GM12878 (cell line): ENCODE results near the gene DEFB119. TPM values are rescaled to one million over a fixed set of nuclear protein-coding genes. Genes with fewer than 3 reads are reported as not detected.

Source experiments
- ATAC-seq: fragments of 200-7000 bp; cut with Tn5 transposase; 3 replicates; pipeline ENCODE4 v1.9.1; 2020; ENCODE audit warnings: mild to moderate bottlenecking, moderate library complexity
- BruUV-seq: library from RNA; stranded (reverse); fragments of 400-500 nt; replicated peaks from 2 replicates; lab custom pipeline; 2021; lab: Mats Ljungman, UMichigan
- CTCF ChIA-PET: fragments of 300-600 bp; sonication (Branson Sonifier 250); formaldehyde crosslinking; extraction: SDS; loops from one replicate; lab custom pipeline; 2021; ENCODE audit warnings: inconsistent platforms; lab: Yijun Ruan, JAX
- POLR2A ChIA-PET: fragments of 350-600 bp; formaldehyde crosslinking; extraction: SDS; loops from one replicate; lab custom pipeline; 2021; ENCODE audit warnings: inconsistent platforms; lab: Charles Lee
- RAD21 ChIA-PET: fragments of 300-600 bp; sonication (Branson Sonifier 250); formaldehyde crosslinking; loops from one replicate; lab custom pipeline; 2023; ENCODE audit warnings: antibody characterized with exemption; ENCODE audit not compliant: unreplicated experiment; lab: Charles Lee
- SMC1A ChIA-PET: fragments of 300-600 bp; sonication (Branson Sonifier 250); formaldehyde crosslinking; loops from one replicate; lab custom pipeline; 2023; ENCODE audit not compliant: unreplicated experiment, uncharacterized antibody; lab: Charles Lee
- DNase-seq: peaks from one replicate; pipeline ENCODE4 v3.0.0-alpha.2; 2011; ENCODE audit warnings: low read depth, low spot score
- FAIRE-seq: peaks from 3 replicates; lab custom pipeline; 2011; peaks lifted over from hg19 to GRCh38; lab: Jason Lieb, UNC
- H2AFZ ChIP-seq: 2 replicates; pipeline ENCODE4 v1.6.0; 2011; ENCODE audit warnings: low read depth, low read length, control low read depth; ENCODE audit not compliant: control insufficient read depth
- H3K27ac ChIP-seq: 2 replicates; pipeline ENCODE4 v1.5.1; 2011; ENCODE audit warnings: control low read depth; ENCODE audit not compliant: control insufficient read depth, insufficient read depth
- H3K27me3 ChIP-seq, 2 experiments: replicated peaks in 1 of 2; 2 replicates each; pipeline versions ENCODE4 v1.6.0 to v1.6.1; 2011; ENCODE audit warnings: low read length in 1 of 2; ENCODE audit not compliant: control insufficient read depth in 2 of 2, insufficient read depth in 2 of 2
- H3K36me3 ChIP-seq, 2 experiments: 2 replicates each; pipeline ENCODE4 v1.5.1; 2011; ENCODE audit warnings: low read length in 1 of 2; ENCODE audit not compliant: control insufficient read depth in 2 of 2, insufficient read depth in 2 of 2
- H3K4me1 ChIP-seq: 2 replicates; pipeline ENCODE4 v1.6.1; 2011; ENCODE audit warnings: mild to moderate bottlenecking, low read length, moderate library complexity, mixed read lengths; ENCODE audit not compliant: control insufficient read depth, insufficient read depth
- H3K4me2 ChIP-seq: 2 replicates; pipeline ENCODE4 v1.6.0; 2011; ENCODE audit warnings: control low read depth; ENCODE audit not compliant: control insufficient read depth, insufficient read depth
- H3K4me3 ChIP-seq: fragments of 200-600 bp; sonication (generic); 2 replicates; pipeline ENCODE4 v1.5.1; 2016
- H3K79me2 ChIP-seq: 2 replicates; pipeline ENCODE4 v1.6.0; 2011; ENCODE audit warnings: low read length; ENCODE audit not compliant: control insufficient read depth, insufficient read depth
- H3K9ac ChIP-seq: 2 replicates; pipeline ENCODE4 v1.8.0; 2011; ENCODE audit warnings: low read length, control low read depth, mixed read lengths; ENCODE audit not compliant: control insufficient read depth, insufficient read depth
- H3K9me3 ChIP-seq: replicated peaks from 3 replicates; pipeline ENCODE4 v1.5.1; 2011; ENCODE audit warnings: mild to moderate bottlenecking, low read length; ENCODE audit not compliant: control insufficient read depth, insufficient read depth
- H4K20me1 ChIP-seq: 2 replicates; pipeline ENCODE4 v1.6.0; 2011; ENCODE audit not compliant: control insufficient read depth, insufficient read depth
- SPI1 ChIP-seq: IDR thresholded peaks from 2 replicates; pipeline ENCODE4 v1.6.1; 2011; ENCODE audit warnings: low read depth, mild to moderate bottlenecking, low read length, moderate library complexity, borderline replicate concordance; ENCODE audit not compliant: insufficient read depth
- in situ Hi-C: fragments of 300-500 bp; cut with MboI; formaldehyde crosslinking; loops from 9 replicates; pipeline ENCODE4 v1.14.3; 2018; ENCODE audit warnings: mixed read lengths
- intact Hi-C: fragments of 100-400 bp; cut with micrococcal nuclease; formaldehyde crosslinking; loops from one replicate; pipeline ENCODE4 v1.14.2; 2022; ENCODE audit not compliant: unreplicated experiment
- polyA plus RNA-seq, 11 experiments: library from polyadenylated mRNA; depleted of rRNA in 4 of 11; unstranded in 6 of 11; stranded (reverse) in 5 of 11; fragments of >200 nt; fragmentation: Nextera tagmentation in 4 of 11; fragmentation: Illumina TruSeq in 1 of 11; extraction: Ambion mirVana in 4 of 11; extraction: Trizol in 1 of 11; gene quantifications; 1 replicate in 1 of 11; 2 replicates in 10 of 11; pipeline versions ENCODE4 v1.2.1 to v1.2.3, GENCODE V29; 2011 to 2016; ENCODE audit warnings: inconsistent platforms in 2 of 11, missing spikeins in 2 of 11, low read depth in 1 of 11
- small RNA-seq: library from RNA; depleted of rRNA; stranded (forward); fragments of <200 nt; gene quantifications from one replicate; pipeline ENCODE3, GENCODE V24; 2014
- total RNA-seq, 4 experiments: library from RNA; depleted of rRNA in 3 of 4; stranded (reverse); fragments of >200 nt in 3 of 4; fragmentation: Illumina TruSeq in 1 of 4; extraction: Trizol in 1 of 4; gene quantifications; 2 replicates each; pipeline versions ENCODE4 v1.2.1 to v1.2.3, GENCODE V29; 2013 to 2021
- TF ChIP-seq, protein P1 (sequence below): fragments of 450-650 bp; IDR thresholded peaks from 2 replicates; pipeline ENCODE4 v1.6.1; 2014; ENCODE audit warnings: mild to moderate bottlenecking

Gene DEFB119
- total and polyA plus RNA-seq, 10 of the 15 experiments (the other 5 are each of a cell fraction or from before 2014, with no cell fraction given), result not detected

GRCh38 chr20:31330893-31331292, 59.5 kb downstream of the DEFB119 start:
- Histone ChIP-seq H3K4me2 (no peak overlapping the region), H3K4me3 (no peak overlapping the region), H3K27me3 (no peaks in the 10 kb centered on the region), H4K20me1 (no peaks in the 10 kb centered on the region), H3K4me1 (no peaks in the 10 kb centered on the region), H3K9me3 (no peaks in the 10 kb centered on the region), H2AFZ (no peak overlapping the region), H3K36me3 (no peaks in the 10 kb centered on the region), H3K27ac (no peak overlapping the region), H3K79me2 (no peaks in the 10 kb centered on the region), H3K9ac (no peak overlapping the region)
- in situ Hi-C loops (no loop called here), intact Hi-C loops (no loop called here)
- ATAC-seq (no peak), DNase-seq (no peak), FAIRE-seq (no peak)
- TF ChIP-seq, protein P1, sequence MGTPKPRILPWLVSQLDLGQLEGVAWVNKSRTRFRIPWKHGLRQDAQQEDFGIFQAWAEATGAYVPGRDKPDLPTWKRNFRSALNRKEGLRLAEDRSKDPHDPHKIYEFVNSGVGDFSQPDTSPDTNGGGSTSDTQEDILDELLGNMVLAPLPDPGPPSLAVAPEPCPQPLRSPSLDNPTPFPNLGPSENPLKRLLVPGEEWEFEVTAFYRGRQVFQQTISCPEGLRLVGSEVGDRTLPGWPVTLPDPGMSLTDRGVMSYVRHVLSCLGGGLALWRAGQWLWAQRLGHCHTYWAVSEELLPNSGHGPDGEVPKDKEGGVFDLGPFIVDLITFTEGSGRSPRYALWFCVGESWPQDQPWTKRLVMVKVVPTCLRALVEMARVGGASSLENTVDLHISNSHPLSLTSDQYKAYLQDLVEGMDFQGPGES, result no peak
- no peak for TF ChIP-seq SPI1
- CTCF ChIA-PET, result no interaction called here
- POLR2A ChIA-PET, result no interaction called here
- no TSS peak for BruUV-seq
- RAD21 ChIA-PET, result no interaction called here
- SMC1A ChIA-PET, result no interaction called here

Small RNA genes within 50 kb of the gene (small RNA-seq; reads per million reads assigned to genes)
- gene DEFB117 (not detected), gene RF00561 (not detected), gene RNA5SP480 (not detected)

Other genes starting within 250 kb of the DEFB119 start
Only the 7 nearest of the 10 such genes appear.
- gene DEFB116, start 82.0 kb downstream of the DEFB119 start, total RNA-seq (2014; rRNA removed), result not detected in 2 replicates
- gene DEFB116, start 82.0 kb downstream of the DEFB119 start, total RNA-seq (2014; rRNA removed; fragmentation: Illumina TruSeq; extraction: Trizol), result not detected in 2 replicates
- gene DEFB116, start 82.0 kb downstream of the DEFB119 start, total RNA-seq (2021), result not detected in 2 replicates
- gene DEFB116, start 82.0 kb downstream of the DEFB119 start, polyA plus RNA-seq (2011; rRNA removed), result not detected in 2 replicates
- not detected in 2 replicates for gene DEFB116, start 82.0 kb downstream of the DEFB119 start, polyA plus RNA-seq (2014; fragmentation: Illumina TruSeq; extraction: Trizol)
- not detected for gene DEFB116, start 82.0 kb downstream of the DEFB119 start, polyA plus RNA-seq (2014; fragmentation: Nextera tagmentation; extraction: Ambion mirVana)
- gene DEFB116, start 82.0 kb downstream of the DEFB119 start, polyA plus RNA-seq (2014; rRNA removed), result not detected in 2 replicates
- not detected for gene DEFB116, start 82.0 kb downstream of the DEFB119 start, polyA plus RNA-seq (2016; fragmentation: Nextera tagmentation; extraction: Ambion mirVana)
- not detected in 2 replicates for gene DEFB118, start 22.0 kb downstream of the DEFB119 start, total RNA-seq (2014; rRNA removed)
- not detected in 2 replicates for gene DEFB118, start 22.0 kb downstream of the DEFB119 start, total RNA-seq (2014; rRNA removed; fragmentation: Illumina TruSeq; extraction: Trizol)
- gene DEFB118, start 22.0 kb downstream of the DEFB119 start, total RNA-seq (2021), result not detected in 2 replicates
- gene DEFB118, start 22.0 kb downstream of the DEFB119 start, polyA plus RNA-seq (2011; rRNA removed), result not detected in 2 replicates
- gene DEFB118, start 22.0 kb downstream of the DEFB119 start, polyA plus RNA-seq (2014; fragmentation: Illumina TruSeq; extraction: Trizol), result not detected in 2 replicates
- gene DEFB118, start 22.0 kb downstream of the DEFB119 start, polyA plus RNA-seq (2014; fragmentation: Nextera tagmentation; extraction: Ambion mirVana), result not detected
- gene DEFB118, start 22.0 kb downstream of the DEFB119 start, polyA plus RNA-seq (2014; rRNA removed), result not detected in 2 replicates
- gene DEFB118, start 22.0 kb downstream of the DEFB119 start, polyA plus RNA-seq (2016; fragmentation: Nextera tagmentation; extraction: Ambion mirVana), result not detected
- gene DEFB121, start 15.6 kb upstream of the DEFB119 start, total RNA-seq (2014; rRNA removed), result not detected in 2 replicates
- not detected in 2 replicates for gene DEFB121, start 15.6 kb upstream of the DEFB119 start, total RNA-seq (2014; rRNA removed; fragmentation: Illumina TruSeq; extraction: Trizol)
- not detected in 2 replicates for gene DEFB121, start 15.6 kb upstream of the DEFB119 start, total RNA-seq (2021)
- gene DEFB121, start 15.6 kb upstream of the DEFB119 start, polyA plus RNA-seq (2011; rRNA removed), result not detected in 2 replicates
- gene DEFB121, start 15.6 kb upstream of the DEFB119 start, polyA plus RNA-seq (2014; fragmentation: Illumina TruSeq; extraction: Trizol), result not detected in 2 replicates
- not detected for gene DEFB121, start 15.6 kb upstream of the DEFB119 start, polyA plus RNA-seq (2014; fragmentation: Nextera tagmentation; extraction: Ambion mirVana)
- gene DEFB121, start 15.6 kb upstream of the DEFB119 start, polyA plus RNA-seq (2014; rRNA removed), result not detected in 2 replicates
- gene DEFB121, start 15.6 kb upstream of the DEFB119 start, polyA plus RNA-seq (2016; fragmentation: Nextera tagmentation; extraction: Ambion mirVana), result not detected
- not detected in 2 replicates for gene DEFB123, start 50.0 kb upstream of the DEFB119 start, total RNA-seq (2014; rRNA removed)
- gene DEFB123, start 50.0 kb upstream of the DEFB119 start, total RNA-seq (2014; rRNA removed; fragmentation: Illumina TruSeq; extraction: Trizol), result not detected in 2 replicates
- gene DEFB123, start 50.0 kb upstream of the DEFB119 start, total RNA-seq (2021), result not detected in 2 replicates
- not detected in 2 replicates for gene DEFB123, start 50.0 kb upstream of the DEFB119 start, polyA plus RNA-seq (2011; rRNA removed)
- not detected in 2 replicates for gene DEFB123, start 50.0 kb upstream of the DEFB119 start, polyA plus RNA-seq (2014; fragmentation: Illumina TruSeq; extraction: Trizol)
- not detected for gene DEFB123, start 50.0 kb upstream of the DEFB119 start, polyA plus RNA-seq (2014; fragmentation: Nextera tagmentation; extraction: Ambion mirVana)
- gene DEFB123, start 50.0 kb upstream of the DEFB119 start, polyA plus RNA-seq (2014; rRNA removed), result not detected in 2 replicates
- gene DEFB123, start 50.0 kb upstream of the DEFB119 start, polyA plus RNA-seq (2016; fragmentation: Nextera tagmentation; extraction: Ambion mirVana), result not detected
- not detected in 2 replicates for gene DEFB124, start 84.5 kb upstream of the DEFB119 start, total RNA-seq (2014; rRNA removed)
- not detected in 2 replicates for gene DEFB124, start 84.5 kb upstream of the DEFB119 start, total RNA-seq (2014; rRNA removed; fragmentation: Illumina TruSeq; extraction: Trizol)
- not detected in 2 replicates for gene DEFB124, start 84.5 kb upstream of the DEFB119 start, total RNA-seq (2021)
- not detected in 2 replicates for gene DEFB124, start 84.5 kb upstream of the DEFB119 start, polyA plus RNA-seq (2011; rRNA removed)
- gene DEFB124, start 84.5 kb upstream of the DEFB119 start, polyA plus RNA-seq (2014; fragmentation: Illumina TruSeq; extraction: Trizol), result not detected in 2 replicates
- gene DEFB124, start 84.5 kb upstream of the DEFB119 start, polyA plus RNA-seq (2014; fragmentation: Nextera tagmentation; extraction: Ambion mirVana), result not detected
- gene DEFB124, start 84.5 kb upstream of the DEFB119 start, polyA plus RNA-seq (2014; rRNA removed), result not detected in 2 replicates
- gene DEFB124, start 84.5 kb upstream of the DEFB119 start, polyA plus RNA-seq (2016; fragmentation: Nextera tagmentation; extraction: Ambion mirVana), result not detected
- gene REM1, start 84.7 kb upstream of the DEFB119 start, total RNA-seq (2014; rRNA removed), result not detected in 2 replicates
- gene REM1, start 84.7 kb upstream of the DEFB119 start, total RNA-seq (2014; rRNA removed; fragmentation: Illumina TruSeq; extraction: Trizol), result not detected in 2 replicates
- not detected in 2 replicates for gene REM1, start 84.7 kb upstream of the DEFB119 start, total RNA-seq (2021)
- not detected in 2 replicates for gene REM1, start 84.7 kb upstream of the DEFB119 start, polyA plus RNA-seq (2011; rRNA removed)
- not detected in 2 replicates for gene REM1, start 84.7 kb upstream of the DEFB119 start, polyA plus RNA-seq (2014; fragmentation: Illumina TruSeq; extraction: Trizol)
- gene REM1, start 84.7 kb upstream of the DEFB119 start, polyA plus RNA-seq (2014; fragmentation: Nextera tagmentation; extraction: Ambion mirVana), result not detected
- not detected in 2 replicates for gene REM1, start 84.7 kb upstream of the DEFB119 start, polyA plus RNA-seq (2014; rRNA removed)
- gene REM1, start 84.7 kb upstream of the DEFB119 start, polyA plus RNA-seq (2016; fragmentation: Nextera tagmentation; extraction: Ambion mirVana), result not detected
- gene HM13, start 123.9 kb upstream of the DEFB119 start, total RNA-seq (2014; rRNA removed), result 39.6 and 57.8 TPM in 2 replicates
- 59.2 and 62.5 TPM in 2 replicates for gene HM13, start 123.9 kb upstream of the DEFB119 start, total RNA-seq (2014; rRNA removed; fragmentation: Illumina TruSeq; extraction: Trizol)
- 106 and 123 TPM in 2 replicates for gene HM13, start 123.9 kb upstream of the DEFB119 start, total RNA-seq (2021)
- 48.7 and 89.4 TPM in 2 replicates for gene HM13, start 123.9 kb upstream of the DEFB119 start, polyA plus RNA-seq (2011; rRNA removed)
- 66.1 and 74.0 TPM in 2 replicates for gene HM13, start 123.9 kb upstream of the DEFB119 start, polyA plus RNA-seq (2014; fragmentation: Illumina TruSeq; extraction: Trizol)
- gene HM13, start 123.9 kb upstream of the DEFB119 start, polyA plus RNA-seq (2014; fragmentation: Nextera tagmentation; extraction: Ambion mirVana), result 10 to 100 TPM in 1 of 2 experiments, 1 to 10 TPM in 1; 4.8 to 17.5 TPM
- 95.2 and 98.5 TPM in 2 replicates for gene HM13, start 123.9 kb upstream of the DEFB119 start, polyA plus RNA-seq (2014; rRNA removed)
- 100 to 1,000 TPM; 177 to 185 TPM for gene HM13, start 123.9 kb upstream of the DEFB119 start, polyA plus RNA-seq (2016; fragmentation: Nextera tagmentation; extraction: Ambion mirVana)